T-helper 22 cell (primary cell): ENCODE measurements around the gene NKAIN2.

ENCODE experiments used
- DNase-seq: peaks from one replicate; pipeline ENCODE4 v3.0.0-alpha.2; 2020; ENCODE audit warnings: low read depth

Gene NKAIN2

GRCh38 chr6:124029567-124029966 lies 225.9 kb downstream of the NKAIN2 start:
- no peak for DNase-seq

GRCh38 chr6:124033501-124033900 lies 229.8 kb downstream of the NKAIN2 start:
- DNase-seq = no peak

DNA sequence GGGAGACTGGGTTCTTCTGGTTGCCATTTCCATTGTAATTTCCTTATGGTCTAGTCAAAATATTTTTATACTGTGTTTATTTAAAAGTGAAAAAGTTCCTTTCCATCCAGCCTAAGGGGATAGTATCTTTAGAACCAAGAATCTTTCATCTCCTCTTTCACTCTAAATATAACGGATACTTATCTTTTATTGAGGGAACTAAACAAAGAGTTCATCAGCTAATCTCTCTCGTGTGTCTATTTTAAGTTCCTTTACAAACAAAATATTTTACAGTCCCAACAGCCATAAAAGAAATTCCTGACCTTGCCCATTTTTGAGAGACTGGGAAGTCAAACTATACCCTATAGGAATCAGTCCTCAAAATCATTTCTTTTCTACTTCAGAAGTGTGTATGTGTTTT lies 232.7 kb downstream of the NKAIN2 start:
- DNase-seq = no peak

DNA sequence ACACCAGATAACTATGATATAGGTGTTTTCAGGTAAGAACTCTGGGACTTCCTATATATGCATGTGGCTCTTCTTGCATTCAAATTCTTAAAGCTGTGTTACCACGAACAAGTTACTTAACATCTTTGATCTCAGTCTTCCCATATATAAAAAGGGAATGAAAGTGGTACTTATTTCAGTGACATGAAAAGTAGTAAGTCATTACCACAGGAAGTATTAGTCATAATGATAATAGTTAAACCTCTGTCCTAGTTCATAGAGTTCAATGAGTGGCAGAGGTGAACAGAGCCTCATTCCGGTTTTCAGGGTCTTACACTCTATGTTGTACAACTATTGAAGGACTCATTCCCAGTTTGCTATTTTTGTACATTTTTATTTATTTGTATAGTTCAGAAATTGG lies 237.0 kb downstream of the NKAIN2 start:
- DNase-seq = no peak

DNA sequence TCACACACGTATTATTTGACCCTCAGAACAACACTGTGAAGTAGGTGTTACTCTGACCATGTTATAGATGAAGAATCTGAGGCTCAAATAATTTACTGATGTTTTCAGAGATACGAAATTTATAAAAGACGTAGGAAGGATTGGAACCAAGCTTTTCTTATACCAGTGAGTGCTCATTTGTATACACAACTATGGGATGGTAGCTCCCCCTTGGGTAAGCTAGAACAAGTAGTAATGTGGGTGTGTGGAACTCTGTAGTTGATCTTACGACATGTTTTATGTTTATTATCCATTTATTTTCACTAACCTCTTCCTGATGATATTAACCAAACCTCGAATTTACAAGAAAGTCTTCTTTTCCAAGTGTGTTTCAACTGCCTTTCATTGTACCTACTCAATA lies 248.5 kb downstream of the NKAIN2 start:
- DNase-seq = no peak

DNA sequence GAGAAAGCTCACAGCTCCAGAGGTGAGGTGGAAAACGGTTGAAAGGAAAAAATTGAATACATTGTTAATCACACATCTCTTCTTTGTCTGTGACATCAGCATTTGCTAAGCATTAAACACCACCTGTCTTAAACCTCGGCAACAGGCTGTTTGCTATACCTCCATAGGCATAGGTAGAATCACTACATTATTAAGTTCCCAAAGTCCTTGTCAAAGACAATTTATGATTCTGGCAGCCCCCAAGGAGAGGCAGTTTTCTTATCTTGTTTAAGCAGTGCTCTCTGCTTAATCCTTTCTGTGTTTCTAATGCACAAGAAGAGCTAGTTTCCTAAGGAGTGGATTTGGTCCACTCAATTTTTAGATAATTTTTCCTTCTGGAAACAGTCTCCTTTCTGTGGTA lies 249.7 kb downstream of the NKAIN2 start:
- no peak for DNase-seq

- no peak for DNase-seq
Measured at GRCh38 chr6:124054034-124054433, 250.4 kb downstream of the NKAIN2 start.

GRCh38 chr6:124055395-124055794 lies 251.7 kb downstream of the NKAIN2 start:
- no peak for DNase-seq

DNA sequence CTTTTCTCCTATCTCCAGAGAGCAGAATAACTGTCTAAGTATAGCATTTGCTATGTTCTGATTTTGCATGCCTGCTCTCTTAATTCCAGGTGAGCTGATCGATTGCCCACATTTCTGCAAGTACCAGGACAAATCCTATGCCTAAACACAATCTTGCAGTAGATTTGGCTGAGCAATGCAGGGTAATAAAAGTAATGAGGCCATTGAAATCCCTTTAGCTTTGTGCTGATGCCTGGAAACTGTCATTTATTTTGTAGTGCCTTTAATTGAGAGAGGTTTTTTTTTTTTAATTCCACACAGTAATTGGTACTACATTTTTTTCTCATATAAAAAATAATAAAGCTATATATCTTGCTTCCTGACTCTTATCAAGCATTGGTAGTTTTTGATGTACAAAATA lies 252.3 kb downstream of the NKAIN2 start:
- DNase-seq = no peak

- no peak for DNase-seq
Measured at GRCh38 chr6:124056407-124057334, 253.0 kb downstream of the NKAIN2 start.

DNA sequence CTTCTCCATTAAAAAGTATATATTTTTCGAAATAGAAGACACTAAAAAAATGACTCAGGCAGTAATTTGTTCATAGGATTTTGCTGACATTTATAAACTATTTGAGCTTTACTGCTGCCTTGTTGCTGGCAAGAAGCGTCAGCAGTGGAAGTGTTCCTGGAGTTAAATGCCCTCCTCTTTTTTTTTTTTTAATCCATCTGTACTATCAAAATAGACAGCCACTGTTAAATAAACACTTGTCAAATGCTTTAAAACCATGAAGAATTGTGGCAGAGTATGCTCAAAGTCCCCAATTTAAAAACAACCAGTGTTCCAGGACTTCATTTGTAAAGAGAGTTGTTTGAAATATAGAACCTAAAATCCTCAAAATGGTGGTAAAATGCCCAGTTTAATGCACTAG lies 253.8 kb downstream of the NKAIN2 start:
- no peak for DNase-seq

- DNase-seq = no peak
Measured at GRCh38 chr6:124064317-124065113, 260.9 kb downstream of the NKAIN2 start.

- DNase-seq = no peak
Measured at GRCh38 chr6:124066269-124066668, 262.6 kb downstream of the NKAIN2 start.

GRCh38 chr6:124066946-124067552 lies 263.4 kb downstream of the NKAIN2 start:
- no peak for DNase-seq

- no peak for DNase-seq
Measured at GRCh38 chr6:124069230-124069950, 265.7 kb downstream of the NKAIN2 start.

- DNase-seq = no peak
Measured at GRCh38 chr6:124073021-124073420, 269.4 kb downstream of the NKAIN2 start.

DNA sequence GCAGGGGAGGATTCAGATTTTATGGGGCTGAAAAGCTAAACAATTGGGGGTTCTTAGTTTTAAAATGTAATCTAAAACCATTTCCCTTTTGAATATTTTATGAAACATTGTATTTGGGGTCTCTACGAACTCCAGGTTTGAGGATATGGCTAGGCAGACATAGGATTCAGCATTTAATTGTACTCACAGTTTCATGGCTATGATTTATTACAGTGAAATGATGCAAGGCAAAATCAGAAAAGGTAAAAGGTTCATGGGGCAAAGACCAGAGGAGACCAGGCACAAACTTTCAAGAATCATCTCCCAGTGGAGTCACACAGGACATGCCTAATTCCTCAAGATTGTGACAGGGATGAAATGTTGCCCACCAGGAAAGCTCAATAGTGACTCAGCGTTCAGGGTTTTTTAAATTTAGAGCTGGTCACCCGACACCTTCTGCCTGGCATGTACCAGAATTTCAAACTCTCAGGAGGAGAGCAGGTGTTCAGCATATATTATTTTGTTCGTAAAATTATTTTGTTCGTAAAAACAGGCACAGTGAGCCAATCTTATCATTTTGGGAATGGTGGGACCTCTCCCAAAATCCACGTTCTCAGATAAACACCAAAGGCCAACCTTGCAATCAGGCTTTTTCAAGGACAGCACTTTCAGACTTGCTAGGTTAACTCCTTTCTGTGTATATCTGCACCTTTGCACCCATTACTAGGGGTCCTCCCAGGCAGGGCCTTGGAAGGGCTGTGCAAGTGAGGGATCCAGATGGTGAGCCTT lies 270.3 kb downstream of the NKAIN2 start:
- no peak for DNase-seq

- DNase-seq = no peak
Measured at GRCh38 chr6:124074606-124075005, 270.9 kb downstream of the NKAIN2 start.

DNA sequence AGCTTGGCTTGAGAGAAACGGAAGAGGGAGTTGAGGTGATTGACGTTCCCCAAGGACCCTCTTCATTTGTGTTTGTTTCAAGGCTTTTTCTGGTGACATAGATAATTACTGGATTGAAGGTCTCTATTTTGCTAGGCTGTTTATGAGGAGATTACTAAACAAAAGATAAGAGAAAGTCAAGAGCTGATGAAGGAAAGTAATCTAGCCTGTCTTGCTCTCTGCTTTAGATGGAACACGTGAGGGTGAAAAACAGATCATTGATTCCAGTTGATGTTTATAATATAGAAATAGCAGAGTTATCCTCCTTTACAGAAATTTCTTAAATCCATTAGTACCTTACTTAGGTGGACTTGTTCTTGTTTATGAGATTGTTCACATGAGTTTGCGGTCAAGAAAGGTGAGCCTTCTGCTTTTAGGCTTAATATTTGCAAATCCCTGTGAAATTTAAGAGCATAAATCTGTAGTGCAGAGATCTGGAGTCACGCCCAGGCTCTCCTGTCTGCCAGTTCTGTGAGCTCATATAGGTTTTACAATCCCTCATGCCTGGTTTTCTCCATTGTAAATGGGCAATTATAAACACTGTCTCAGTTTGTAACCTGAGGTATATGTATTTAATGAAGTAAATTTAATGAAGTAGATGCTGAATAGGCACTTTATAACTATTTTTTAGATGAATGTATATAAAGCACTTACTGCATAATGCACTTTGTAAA lies 272.8 kb downstream of the NKAIN2 start:
- no peak for DNase-seq

DNA sequence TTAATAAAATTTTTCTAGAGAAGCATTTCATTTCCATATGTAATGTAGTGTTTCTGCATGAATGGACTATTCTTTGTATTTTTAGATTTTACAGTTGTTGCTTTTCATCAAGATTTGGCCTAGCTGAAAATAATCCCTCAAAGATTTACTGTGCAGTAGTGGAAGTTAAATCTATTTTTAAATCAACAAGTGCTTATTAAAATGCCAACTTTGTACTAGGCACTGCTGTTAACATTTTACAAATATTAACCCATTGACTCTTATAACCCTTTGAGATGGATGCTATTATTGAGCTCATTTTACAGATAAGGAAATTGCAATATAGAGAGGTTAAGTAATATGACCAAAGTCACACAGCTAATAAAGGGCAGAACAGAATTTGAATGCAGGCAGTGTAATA lies 274.5 kb downstream of the NKAIN2 start:
- DNase-seq = no peak

DNA sequence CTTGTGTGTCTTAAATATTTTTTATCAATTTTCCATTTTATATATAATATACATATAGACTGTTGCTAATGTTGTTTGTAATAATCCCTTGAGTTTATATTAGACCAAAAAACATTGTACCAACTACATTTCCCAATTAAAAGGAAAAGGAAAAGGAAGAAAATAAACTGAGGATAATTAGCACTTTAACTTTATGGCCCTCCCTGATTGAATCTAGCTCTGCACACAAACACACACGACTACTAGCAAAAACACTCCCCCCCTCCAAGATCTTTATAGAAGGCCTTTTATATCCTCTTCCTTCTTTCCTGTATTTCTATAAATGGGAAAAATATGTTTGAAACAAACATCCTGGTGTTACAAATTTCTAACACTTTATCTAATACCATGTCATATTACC lies 276.8 kb downstream of the NKAIN2 start:
- DNase-seq = no peak
